ENCODE data around the gene NR2F2. TPM values are rescaled to one million over a fixed set of nuclear protein-coding genes. Genes with fewer than 3 reads are reported as not detected.

The NR2F2 gene
- total RNA-seq, 2 donors from 2014 or later = 41.2 to 43.5 TPM

DNA sequence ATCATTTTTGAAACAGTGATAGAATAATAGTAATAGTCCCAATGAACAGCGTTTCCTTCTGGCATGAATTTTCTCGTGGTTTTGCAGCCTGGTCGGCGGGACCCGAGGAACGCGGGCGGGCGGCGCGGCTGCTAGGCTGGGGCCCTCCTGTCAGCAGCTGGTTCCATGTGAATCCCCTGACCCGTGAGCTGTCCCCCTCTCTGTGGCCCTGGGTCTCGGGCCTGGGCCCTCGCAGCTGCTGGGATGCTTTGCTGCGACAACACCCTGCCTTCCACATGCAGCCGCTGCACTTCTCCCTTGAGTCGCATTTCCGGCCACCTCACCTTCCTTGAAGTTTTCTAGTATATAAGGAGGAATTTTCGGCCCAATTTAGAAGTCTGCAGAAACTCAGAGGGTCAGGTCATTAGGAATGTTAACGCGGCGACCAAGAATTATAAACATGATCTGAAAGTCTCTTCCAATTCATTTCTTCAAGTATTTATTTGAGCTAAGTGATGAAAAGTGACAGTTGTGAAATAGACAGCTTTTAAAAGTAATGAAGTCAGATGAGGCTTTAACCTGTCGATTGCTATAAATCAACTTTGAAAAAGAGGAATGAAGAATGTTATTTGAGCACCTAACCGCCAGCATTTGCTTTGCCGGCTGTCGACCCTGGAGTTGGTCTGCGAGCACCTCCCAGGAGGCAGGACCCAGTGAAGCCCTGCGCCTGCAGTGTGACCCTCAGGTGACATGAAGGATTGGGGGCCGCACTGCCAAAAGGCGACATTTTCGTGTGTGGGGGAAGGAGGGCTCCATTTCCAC is 27.7 kb downstream of the NR2F2 start:
- DNase-seq (no peak), ATAC-seq (no peak)
- intact Hi-C loops (cut with DNase I) = loop anchor here (5.0 to 10.0 kb wide), 3 partner anchors 227 to 877 kb away; no protein-coding TSS in a partner anchor

DNA sequence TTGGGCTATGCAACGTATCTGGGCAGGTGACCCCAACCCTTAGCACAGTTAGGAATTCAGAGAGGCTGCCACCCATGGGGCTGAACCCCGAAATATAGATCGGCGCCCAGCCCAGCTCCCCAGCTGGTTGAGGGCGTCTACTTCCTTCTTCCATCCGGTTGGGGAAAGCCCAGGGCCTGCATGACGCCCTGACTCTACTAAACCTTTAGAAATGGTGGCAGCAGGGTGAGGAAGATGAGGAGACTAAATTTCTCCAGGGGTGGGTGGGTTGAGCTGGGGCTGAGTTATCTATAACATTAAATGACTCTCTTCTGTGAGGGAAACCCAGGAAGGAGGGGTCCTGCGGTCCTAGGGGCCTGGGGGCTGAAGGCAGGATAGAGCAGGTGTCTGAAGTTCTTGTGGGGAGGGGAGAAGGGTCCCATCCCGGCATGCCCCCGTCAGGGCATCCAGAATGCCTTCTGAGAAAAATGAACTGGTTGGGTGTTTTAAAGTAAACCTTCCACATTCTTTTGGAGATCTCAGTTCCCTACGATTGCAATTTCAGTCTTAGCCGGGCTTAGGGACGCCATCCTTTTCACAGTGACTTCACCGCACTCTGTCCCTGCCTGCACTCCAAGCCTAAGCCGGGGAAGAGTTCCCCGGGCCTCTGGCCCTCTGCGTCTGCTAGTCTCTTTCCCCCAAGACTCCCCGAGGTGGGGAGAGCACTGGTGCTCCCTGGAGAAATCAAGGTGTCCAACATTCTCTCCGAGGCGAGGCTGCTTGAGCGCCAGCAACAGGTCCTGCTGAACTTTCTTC is 28.5 kb downstream of the NR2F2 start:
- no peak for DNase-seq
- intact Hi-C loops (cut with DNase I) = loop anchor here (5.0 to 10.0 kb wide), 3 partner anchors 226 to 876 kb away; no protein-coding TSS in a partner anchor
- no peak for ATAC-seq

DNA sequence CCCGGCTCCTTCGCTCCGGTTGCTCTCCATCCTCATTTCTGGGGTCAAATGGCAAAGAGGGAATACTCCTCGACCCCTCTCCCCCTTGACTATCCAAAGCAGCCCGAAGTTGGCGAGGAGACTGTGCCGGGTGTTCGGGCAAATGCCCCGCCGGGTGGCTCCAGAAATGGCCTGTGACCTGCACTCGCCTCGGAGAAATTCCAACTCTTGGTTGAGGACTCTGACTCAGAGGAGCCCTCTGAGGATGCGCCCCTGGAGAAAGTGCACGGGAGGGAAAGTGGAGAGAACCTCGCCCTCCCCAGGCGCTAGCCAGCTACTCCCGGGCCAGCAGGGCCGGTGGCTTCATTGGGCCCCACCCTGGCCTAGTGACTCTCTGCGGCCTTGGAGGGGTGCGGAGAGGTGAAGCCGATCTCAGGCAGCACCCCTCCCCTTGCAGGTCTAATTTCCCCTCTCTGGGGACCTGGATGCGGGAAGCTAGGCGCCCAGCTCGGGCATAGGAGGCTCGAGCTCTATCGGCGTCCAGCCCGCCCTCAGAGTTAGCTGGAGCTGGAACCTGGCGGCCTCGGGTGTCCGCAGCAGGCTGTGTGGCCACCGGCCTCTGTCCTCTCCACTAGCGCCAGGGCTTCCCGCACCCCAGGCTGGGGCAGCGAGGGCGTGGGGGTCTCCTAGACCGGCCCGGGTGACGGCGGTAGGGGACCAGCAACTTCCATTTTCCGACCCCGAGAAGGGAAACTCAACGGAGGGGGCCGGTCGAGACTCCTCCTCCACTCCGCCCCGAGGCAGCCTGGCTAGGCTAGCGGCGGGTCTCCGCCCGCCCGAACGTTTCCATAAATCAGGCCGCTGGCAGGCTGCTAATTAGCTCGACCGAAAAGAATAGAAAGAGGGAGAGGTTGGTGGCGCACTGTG is 29.4 kb downstream of the NR2F2 start:
- peak; percentile 42 to 57 for ATAC-seq
- intact Hi-C loops (cut with DNase I) = loop anchor here (5.0 to 10.0 kb wide), 4 partner anchors 65 to 875 kb away; no protein-coding TSS in a partner anchor
- no peak for DNase-seq

DNA sequence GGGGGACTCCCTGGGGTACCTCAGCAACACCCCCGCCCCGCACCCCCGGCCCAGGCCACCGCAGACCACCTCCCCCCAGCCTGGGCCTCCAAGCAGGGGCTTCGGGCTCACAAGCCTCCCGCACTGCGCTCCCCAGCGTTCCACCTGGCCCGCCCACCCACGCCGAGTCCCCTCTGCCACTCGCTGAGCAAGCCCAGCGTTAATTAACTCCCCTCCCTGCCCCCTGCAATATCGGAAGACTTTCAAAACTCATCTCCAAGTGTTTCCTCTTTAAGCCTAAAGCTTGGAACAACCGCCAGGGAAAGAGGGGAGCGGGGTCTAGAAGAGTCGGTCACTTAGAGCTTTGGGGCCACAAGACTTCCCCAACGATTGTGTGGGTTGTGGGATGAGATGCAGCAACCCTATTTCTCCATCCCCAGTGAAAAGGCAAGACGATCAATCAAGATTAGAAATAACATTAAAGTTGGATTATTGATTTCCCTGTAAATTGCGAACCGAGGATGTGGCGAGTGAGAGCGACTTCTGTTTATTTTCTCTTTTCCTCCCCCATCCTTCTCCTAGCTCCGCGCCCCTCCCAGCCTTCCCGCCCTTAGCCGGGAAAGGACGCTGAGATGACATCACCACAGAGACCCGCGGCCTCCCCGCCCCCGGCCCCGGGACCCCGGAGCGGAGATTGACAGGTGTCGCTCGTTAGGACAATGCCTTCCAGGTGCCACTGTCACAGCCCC is 30.2 kb downstream of the NR2F2 start:
- intact Hi-C loops (cut with DNase I) = loop anchor here in 1 of 2 donors (10.0 kb wide), 1 partner anchor 64 kb away; no protein-coding TSS in a partner anchor
- ATAC-seq (peak in 1 of 2 donors; percentile 6), DNase-seq (no peak)

DNA sequence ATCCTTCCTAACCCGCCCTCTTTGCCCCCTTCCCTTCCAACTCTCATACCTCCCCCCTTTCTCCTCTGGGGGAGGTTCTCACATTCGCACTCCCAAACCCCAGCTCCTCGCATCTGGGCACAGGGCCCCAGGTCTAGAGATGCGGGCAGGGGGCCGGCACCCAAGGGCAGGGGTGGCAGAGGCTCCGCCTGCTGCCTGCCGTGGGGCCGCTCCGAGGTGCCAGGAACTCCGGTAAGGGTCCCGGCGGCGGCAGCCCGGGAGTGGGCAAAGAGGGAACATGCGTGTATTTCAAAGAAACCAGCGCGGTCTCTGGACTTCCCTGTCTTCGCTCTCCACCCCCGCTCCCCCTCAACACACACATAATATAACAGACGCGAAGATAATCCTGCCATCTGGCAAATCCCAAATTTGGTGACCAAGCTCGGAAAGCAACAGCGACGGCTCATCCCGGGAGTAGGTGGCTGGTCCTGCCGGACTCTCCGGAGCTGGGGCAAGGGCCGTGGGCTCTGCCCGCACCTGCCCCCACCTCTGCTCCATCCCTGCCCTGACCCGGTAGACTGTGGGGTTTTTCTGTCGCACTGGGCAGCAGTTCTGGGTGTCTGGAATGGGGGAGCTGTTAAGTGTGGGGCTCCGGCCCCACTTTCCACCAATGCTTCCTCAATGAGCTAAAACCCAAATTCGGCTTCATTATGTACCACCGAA is 31.0 kb downstream of the NR2F2 start:
- no peak for DNase-seq
- ATAC-seq = no peak
- intact Hi-C loops (cut with DNase I) = loop anchor here in 1 of 2 donors (10.0 kb wide), 1 partner anchor 63 kb away; no protein-coding TSS in a partner anchor

DNA sequence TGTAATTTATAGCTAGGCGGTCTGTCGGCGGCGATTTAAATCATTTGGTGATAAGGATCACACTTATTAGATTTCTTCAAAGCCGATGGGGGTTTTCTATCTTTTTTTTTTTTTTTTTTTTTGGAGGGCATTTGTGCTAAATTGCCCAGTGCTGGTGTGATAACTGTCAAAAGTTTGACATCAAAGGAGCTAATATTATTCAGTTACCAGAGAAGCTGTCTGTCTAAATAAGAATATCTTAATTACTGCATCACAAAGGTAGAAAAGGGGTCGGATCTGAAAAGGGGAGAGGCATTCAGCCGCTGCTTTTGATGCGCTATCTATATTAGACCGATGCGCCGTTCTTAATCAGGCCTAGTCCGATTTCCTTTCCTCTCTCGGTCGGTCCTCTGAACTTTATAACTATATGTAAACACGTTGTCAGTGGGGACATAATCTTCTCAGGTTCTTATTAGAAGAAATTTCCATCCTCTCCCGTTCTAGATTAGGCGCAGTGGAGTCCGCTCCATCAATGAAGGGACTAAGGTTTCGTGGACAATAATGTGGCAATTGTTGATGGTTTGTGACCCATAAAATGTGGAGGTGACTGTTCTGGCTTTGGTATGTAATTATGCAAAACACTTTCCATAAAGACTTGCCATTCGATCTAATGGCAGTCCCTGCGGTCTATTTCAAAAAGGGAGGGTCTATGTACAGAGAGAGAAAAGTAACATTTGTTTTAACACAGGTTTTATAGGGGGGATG is 31.7 kb downstream of the NR2F2 start:
- intact Hi-C loops (cut with DNase I) = loop anchor here in 1 of 2 donors (10.0 kb wide), 1 partner anchor 63 kb away; no protein-coding TSS in a partner anchor
- DNase-seq (no peak), ATAC-seq (no peak)

DNA sequence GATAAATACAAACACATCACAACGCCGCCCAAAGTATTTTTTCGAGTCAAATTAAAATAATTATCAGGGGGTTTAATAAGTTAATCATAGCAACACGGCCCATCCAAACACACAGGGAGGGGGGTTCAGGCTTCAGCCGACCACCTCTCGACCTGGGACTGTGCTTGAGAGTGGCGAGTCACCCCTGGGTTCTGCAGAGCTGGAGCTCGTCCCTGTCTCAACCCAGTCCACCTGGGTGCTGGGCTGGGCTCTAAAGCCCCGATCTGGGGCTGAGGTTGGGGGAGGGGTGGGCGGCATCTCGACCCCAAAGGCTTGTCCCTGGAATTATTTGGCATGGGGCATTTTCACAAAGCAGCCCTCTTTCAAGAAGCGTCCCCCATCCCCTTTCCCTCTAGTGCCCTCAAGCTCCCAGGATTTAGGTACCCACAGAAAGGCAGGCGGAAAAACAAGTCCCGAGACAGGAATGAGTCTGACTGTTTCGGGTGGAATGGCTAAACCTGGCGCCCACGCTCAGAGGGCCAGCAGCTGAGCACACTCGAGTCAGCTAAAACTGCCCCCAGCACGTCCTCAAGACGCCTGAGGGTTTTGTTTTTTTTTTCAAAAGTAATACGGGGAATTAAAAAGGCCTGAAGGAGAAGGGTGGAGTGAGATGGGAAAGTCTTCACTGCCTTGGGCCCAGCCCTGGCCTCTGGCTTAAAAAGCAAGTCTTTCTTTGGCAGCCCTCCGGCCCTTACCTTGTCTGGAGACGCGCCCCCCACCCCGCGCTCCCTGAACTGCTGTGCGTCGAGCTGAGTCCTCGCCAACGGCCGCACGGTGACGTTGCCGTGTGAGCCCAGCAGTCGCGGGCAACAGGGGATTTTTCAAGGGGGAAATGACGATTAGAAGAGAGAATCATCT is 32.5 kb downstream of the NR2F2 start:
- no peak for ATAC-seq

DNA sequence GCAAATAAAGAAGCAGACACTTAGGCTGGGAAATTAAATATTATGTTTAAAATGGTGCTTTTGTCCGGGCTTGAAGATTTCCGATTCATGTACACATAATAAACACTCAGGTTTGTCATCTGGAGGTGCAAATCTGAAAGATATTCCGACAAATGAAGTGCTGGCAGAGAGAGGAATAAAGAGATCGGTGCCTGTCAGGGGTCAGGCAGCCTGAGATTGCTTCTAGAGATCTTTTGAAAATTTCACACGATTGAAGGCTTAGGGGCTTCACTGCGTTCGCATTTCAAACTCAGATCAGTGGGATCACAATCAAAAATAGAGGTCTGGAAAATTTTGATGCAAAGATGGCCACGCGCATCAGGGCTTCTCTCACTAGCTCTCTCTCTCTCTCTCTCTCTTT is 33.2 kb downstream of the NR2F2 start:
- no peak for ATAC-seq
- no peak for DNase-seq
- intact Hi-C loops (cut with DNase I) = loop anchor here in 1 of 2 donors (10.0 kb wide), 1 partner anchor 61 kb away; no protein-coding TSS in a partner anchor

More for the DNA sequence above, 32.5 kb downstream of the NR2F2 start:
- intact Hi-C loops (cut with DNase I) = loop anchor here in 1 of 2 donors (10.0 kb wide), 1 partner anchor 62 kb away; no protein-coding TSS in a partner anchor
- DNase-seq = no peak

DNA sequence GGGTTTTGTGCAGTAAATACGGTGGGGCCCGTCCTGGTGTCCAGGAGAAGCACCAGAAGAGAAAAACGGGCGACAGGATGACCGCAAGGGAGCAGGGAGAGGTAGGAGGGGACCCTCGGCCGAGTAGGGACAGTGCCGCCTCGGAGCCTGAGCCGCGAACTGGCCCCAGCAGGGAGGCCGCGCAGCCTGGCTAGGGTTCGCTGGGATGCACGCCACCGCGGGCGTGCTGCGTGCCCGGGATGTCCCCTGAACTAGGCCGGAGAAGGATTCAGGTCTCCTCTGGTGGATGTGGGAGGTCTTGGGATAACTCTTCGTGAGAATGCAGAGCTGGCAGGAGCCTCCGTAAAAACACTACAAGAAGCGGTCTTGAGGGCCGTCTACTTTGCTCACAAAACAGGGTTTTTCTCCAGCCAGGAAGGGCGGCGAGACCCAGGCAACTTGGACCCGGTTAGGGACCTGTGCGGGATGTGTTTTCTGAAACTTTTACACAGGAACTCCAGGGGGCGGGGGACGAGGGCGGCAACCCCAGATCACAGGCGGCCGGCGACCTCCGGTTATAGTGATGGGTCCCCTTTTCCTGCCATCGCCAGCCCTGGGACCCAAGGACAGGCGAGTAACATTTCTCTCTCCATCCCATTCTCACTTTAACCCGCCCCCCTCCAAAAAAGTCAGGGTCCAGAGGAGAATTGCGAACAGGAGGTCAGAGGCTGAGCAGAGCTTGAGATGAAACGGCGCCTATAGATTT is 35.5 kb downstream of the NR2F2 start:
- DNase-seq (no peak), ATAC-seq (no peak)
- intact Hi-C loops (cut with DNase I) = loop anchor here in 1 of 2 donors (10.0 kb wide), 1 partner anchor 59 kb away; no protein-coding TSS in a partner anchor

DNA sequence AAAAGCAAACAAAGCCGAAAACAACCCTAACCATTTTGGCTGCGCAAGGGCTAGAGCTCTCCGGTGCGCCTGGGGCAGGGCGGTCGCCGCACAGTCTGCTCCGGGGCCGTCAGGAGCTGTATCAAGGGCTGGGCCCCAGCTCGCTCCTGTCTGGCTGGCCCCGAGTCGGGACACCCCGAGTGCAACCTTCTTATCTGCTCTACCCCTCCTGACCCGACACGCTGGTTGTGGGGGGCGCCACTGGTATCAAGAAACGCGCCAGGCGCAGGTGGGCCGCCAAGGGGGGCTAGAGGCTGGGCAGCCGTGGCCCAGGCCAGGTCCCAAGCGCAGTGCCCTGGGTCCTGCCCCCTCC is 36.0 kb downstream of the NR2F2 start:
- no peak for DNase-seq
- intact Hi-C loops (cut with DNase I) = loop anchor here in 1 of 2 donors (10.0 kb wide), 1 partner anchor 58 kb away; no protein-coding TSS in a partner anchor
- no peak for ATAC-seq

DNA sequence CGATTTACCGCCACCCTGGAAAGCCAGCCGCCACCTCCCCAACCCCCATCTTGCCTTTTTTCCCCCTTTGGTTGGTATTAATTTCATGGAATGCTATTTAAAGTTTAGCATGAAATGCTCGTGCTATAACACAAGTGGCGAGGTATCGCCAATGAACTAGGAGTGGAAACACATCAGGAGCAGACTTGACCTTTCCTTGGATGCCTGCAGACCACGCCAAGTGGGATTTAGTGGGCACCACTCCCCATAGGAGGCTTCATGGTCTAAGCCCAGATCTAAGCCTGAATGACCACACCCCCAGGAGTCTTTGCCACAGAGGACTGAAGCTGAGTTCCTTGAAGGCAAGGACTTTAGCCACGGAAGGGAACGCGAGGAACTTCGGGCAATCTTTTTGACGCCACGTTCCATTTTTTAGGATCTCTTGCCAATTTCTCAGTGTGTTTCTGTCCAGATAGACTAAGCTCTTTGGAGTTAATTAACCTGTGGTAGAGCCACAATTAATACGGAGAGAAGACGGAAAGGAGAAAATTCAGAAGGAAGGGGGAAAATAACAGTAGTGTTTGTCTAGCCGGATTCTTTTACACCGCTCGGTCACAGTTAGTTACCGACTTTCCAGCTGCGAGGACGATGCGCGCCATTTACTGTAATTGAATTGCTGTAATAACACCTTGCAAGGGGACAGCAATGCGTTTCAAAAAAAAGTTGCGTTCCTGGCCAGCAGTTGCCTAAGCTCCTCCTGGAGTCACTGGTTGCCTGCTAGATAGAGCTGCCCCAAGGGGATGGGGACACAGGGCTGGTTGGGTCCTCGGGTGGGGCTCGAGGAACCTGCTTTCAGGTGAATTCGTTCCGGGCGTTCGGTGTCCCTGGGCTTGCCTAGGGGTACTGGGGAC is 37.1 kb downstream of the NR2F2 start:
- intact Hi-C loops (cut with DNase I) = loop anchor here in 1 of 2 donors (10.0 kb wide), 1 partner anchor 57 kb away; no protein-coding TSS in a partner anchor
- DNase-seq (no peak), ATAC-seq (no peak)

DNA sequence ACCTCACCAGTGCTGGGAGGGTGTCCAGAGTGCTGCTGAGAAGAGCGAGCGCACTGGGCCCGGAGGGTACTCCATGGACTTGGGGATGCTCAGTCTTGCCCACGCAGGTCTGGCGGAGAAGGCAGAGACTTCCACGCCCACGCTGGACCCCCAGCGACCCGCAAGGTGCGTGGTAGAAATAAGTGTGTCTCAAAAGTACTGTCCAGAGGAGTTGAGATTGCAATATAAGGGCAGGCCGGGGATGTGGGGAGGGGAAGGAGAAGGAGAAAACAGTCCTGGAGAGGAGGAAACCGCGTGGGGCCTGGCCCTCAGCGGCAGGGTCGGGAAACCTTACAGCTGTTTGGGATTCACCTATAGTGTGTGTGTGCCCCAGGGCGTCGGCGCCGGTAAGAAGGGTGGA is 38.9 kb downstream of the NR2F2 start:
- DNase-seq = no peak
- intact Hi-C loops (cut with DNase I) = loop anchor here in 1 of 2 donors (10.0 kb wide), 1 partner anchor 55 kb away; no protein-coding TSS in a partner anchor
- ATAC-seq = no peak

DNA sequence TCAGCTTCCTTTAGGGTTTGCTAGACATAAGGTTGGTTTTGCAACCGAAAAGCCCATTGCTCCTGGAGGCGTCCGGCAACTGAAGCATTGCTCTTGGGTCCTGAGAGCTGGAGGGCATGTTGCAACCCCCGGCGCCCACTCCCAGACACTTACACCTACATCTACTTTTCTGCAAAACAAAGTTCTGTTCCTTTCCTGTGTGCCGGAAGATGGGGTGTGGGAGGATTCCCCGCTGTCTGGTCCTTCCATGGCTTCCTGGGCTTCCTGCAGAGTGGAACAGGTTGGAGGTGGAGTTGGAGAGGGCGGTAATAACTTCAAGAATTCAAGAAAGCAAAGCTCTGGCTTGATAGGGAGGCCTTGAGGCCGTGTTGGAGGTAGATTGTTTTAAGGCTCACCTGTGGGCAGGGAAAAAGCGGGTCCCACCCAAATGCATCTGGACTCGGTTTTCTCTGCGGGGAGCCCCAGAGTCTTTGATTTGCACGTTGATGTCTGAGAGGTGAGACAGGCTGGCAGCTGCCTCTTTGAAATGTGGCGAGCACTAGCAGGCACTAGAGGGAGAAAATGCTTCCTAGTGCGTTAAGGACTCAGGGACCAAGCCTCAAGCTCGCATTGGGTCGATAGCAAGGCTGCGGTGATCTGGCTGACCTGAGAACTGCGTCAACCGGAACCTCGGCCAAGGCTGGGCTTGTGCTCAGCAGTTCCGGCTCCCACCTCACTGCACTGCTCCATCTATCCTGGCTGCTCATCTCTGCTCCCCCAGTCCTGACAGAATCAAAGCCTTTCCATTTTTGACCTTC is 39.5 kb downstream of the NR2F2 start:
- intact Hi-C loops (cut with DNase I) = loop anchor here in 1 of 2 donors (10.0 kb wide), 1 partner anchor 55 kb away; no protein-coding TSS in a partner anchor
- ATAC-seq = no peak
- no peak for DNase-seq

Data from left cardiac atrium (tissue), 4 donors.